ENCODE results near the gene HYCC1. TPM values are rescaled to one million over a fixed set of nuclear protein-coding genes. Genes with fewer than 3 reads are reported as not detected.
A peak's percentile ranks its signal among the peaks of the same experiment; 100 is the strongest.

HYCC1 gene
- total and polyA plus RNA-seq, 2 donors (not counting 1 experiment from before 2014, with no cell fraction given) = 7.0 to 40.8 TPM

GRCh38 chr7:23017309-23017708, 3.4 kb upstream of the HYCC1 start:
- DNase-seq (peak; percentile 56), ATAC-seq (ENCODE audit: low read depth) (no peak)
- Histone ChIP-seq H3K4me3 (ENCODE audit: control extremely low read depth in 1 of 5, extremely low read depth in 1 of 5, insufficient read depth in 1 of 5, low read depth in 2 of 5, low read length in 4 of 5) (peak overlapping the region in 3 of 5 experiments; percentile 3 to 51 (median 11)), H3K79me2 (ENCODE audit: control insufficient read depth, insufficient read depth, low read length) (peaks cover 16% of the 10 kb centered on the region), H3K36me3 (replicated peaks in 1 of 2; ENCODE audit: control extremely low read depth in 1 of 2, control insufficient read depth in 1 of 2, extremely low read depth in 1 of 2, insufficient read depth in 2 of 2, low read length in 1 of 2) (no peaks in the 10 kb centered on the region), H3K9ac (ENCODE audit: low read length) (peak overlapping the region; percentile 17), H3K27me3 (replicated peaks in 1 of 4; ENCODE audit: control extremely low read depth in 1 of 4, control insufficient read depth in 3 of 4, insufficient read depth in 4 of 4, low read length in 3 of 4) (no peaks in the 10 kb centered on the region), H2AFZ (ENCODE audit: insufficient read depth, low read depth, low read length, poor library complexity, severe bottlenecking) (peak overlapping the region; percentile 4), H3K27ac (ENCODE audit: low read length in 2 of 2) (peak overlapping the region; percentile 57 to 69), H3K4me1 (ENCODE audit: control insufficient read depth in 2 of 2, insufficient read depth in 2 of 2, low read length in 2 of 2) (peaks cover 65 to 68% of the 10 kb centered on the region in 2 donors), H3K9me3 (ENCODE audit: control extremely low read depth in 1 of 3, control insufficient read depth in 2 of 3, insufficient read depth in 1 of 3, low read length in 2 of 3) (peaks cover 3 to 6% (median 3%) of the 10 kb centered on the region in 3 donors), H3K4me2 (replicated peaks; ENCODE audit: low read depth, low read length, poor library complexity, severe bottlenecking) (peak overlapping the region; percentile 72), H4K20me1 (ENCODE audit: control insufficient read depth, insufficient read depth, low read length, poor library complexity, severe bottlenecking) (no peaks in the 10 kb centered on the region)
- H3K27me3 Mint-ChIP-seq = no peaks in the 10 kb centered on the region
- TF ChIP-seq, protein P1, sequence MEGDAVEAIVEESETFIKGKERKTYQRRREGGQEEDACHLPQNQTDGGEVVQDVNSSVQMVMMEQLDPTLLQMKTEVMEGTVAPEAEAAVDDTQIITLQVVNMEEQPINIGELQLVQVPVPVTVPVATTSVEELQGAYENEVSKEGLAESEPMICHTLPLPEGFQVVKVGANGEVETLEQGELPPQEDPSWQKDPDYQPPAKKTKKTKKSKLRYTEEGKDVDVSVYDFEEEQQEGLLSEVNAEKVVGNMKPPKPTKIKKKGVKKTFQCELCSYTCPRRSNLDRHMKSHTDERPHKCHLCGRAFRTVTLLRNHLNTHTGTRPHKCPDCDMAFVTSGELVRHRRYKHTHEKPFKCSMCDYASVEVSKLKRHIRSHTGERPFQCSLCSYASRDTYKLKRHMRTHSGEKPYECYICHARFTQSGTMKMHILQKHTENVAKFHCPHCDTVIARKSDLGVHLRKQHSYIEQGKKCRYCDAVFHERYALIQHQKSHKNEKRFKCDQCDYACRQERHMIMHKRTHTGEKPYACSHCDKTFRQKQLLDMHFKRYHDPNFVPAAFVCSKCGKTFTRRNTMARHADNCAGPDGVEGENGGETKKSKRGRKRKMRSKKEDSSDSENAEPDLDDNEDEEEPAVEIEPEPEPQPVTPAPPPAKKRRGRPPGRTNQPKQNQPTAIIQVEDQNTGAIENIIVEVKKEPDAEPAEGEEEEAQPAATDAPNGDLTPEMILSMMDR (IDR thresholded peaks at IDR 0.05) = no peak
- TF ChIP-seq EZH2 (IDR thresholded peaks at IDR 0.05; ENCODE audit: borderline replicate concordance, insufficient read depth, low read depth, low read length, poor library complexity, severe bottlenecking) = no peak
- peaks cover 64% of the 10 kb centered on the region for H3K4me1 Mint-ChIP-seq
- POLR2A ChIA-PET = no interaction called here
- peaks cover 2% of the 10 kb centered on the region for H3K9me3 Mint-ChIP-seq (ENCODE audit: insufficient read depth)
- CTCF ChIA-PET = interaction anchor here (3.0 kb wide), 1 partner anchor 38 kb away, joined by 27 read pairs; no protein-coding TSS in a partner anchor
- H3K27ac Mint-ChIP-seq = peak overlapping the region; percentile 91
- peak overlapping the region; percentile 68 for H3K4me3 Mint-ChIP-seq
- WGBS (ENCODE audit: insufficient coverage) = 0% methylated on average over 1 of the region's 3 CpGs
- intact Hi-C loops (cut with micrococcal nuclease) = loop anchor here (10.0 kb wide), 3 partner anchors 517 to 1663 kb away; partner anchors contain the start of genes CDCA7L and TRA2A

All from B cell (primary cell).